SK-MEL-5 (cell line): ENCODE measurements around the gene FUBP3. TPM values are rescaled to one million over a fixed set of nuclear protein-coding genes. Genes with fewer than 3 reads are reported as not detected.
"Not testable (repeated sequence)": the region's sequence is repeated elsewhere in the genome, so short reads cannot be mapped to it uniquely, and the experiment has no call there.

Experiments
- DNase-seq: peaks from one replicate; pipeline ENCODE4 v3.0.0-alpha.2; 2016; ENCODE audit warnings: low read depth, low spot score
- in situ Hi-C: cut with HindIII; loops from 2 replicates; pipeline ENCODE4 v1.10.0; 2016; ENCODE audit warnings: low sequenced_read_pairs, high pct_unique_total_duplicates, low pct_unique_long_range_greater_than_20kb
- small RNA-seq, 2 experiments: library from RNA; depleted of rRNA; stranded (forward); fragments of <200 nt; gene quantifications; one replicate each; pipeline ENCODE3, GENCODE V24; 2014
- total RNA-seq: library from RNA; depleted of rRNA; stranded (reverse); fragments of >200 nt; shearing (Covaris generic); gene quantifications from 2 replicates; pipeline ENCODE4 v1.2.3, GENCODE V29; 2014; rRNA removed

FUBP3 gene
- total RNA-seq, 1 experiment from 2014 or later, result 58.2 TPM

GRCh38 chr9:130682421-130683121 is 103.2 kb downstream of the FUBP3 start:
- in situ Hi-C loops, result no loop called here
- DNase-seq, result peak; percentile 84

DNA sequence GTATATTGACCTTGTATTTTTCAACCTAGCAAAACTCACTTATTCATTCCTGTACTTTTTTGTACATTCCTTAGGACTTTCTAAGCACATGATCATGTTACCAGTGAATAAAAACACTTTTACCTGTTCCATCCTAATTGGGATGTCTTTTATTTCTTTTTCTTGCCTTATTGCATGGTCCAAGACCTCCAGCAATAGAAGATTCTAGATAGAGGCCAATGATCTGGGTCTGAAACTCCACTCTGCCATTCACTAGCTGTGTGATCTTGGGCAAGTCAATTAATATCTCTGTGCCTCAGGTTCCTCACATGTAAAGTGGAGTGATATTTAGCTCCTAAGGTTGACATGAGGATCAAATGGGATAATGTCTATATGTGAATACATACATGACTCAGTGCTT is 105.7 kb downstream of the FUBP3 start:
- in situ Hi-C loops, result no loop called here
- DNase-seq, result no peak

- DNase-seq, in situ Hi-C loops: not testable (repeated sequence)
Measured at GRCh38 chr9:130685945-130686344, 106.6 kb downstream of the FUBP3 start.

- in situ Hi-C loops, result no loop called here
- DNase-seq, result no peak
Measured at GRCh38 chr9:130687615-130688014, 108.2 kb downstream of the FUBP3 start.

Small RNA genes lying within 50 kb of the gene (small RNA-seq; reads per million reads assigned to genes)
- 0 to 0.02 reads per million in 2 experiments for gene MIR6856

Other genes with a start within 250 kb of the FUBP3 start
- gene ASS1, start 134.6 kb upstream of the FUBP3 start, total RNA-seq, result 2.5 and 3.7 TPM in 2 replicates
- gene PRDM12, start 85.0 kb downstream of the FUBP3 start, total RNA-seq, result not detected in 2 replicates
- gene EXOSC2, start 114.2 kb downstream of the FUBP3 start, total RNA-seq, result 41.3 and 46.7 TPM in 2 replicates